HCT116 (cell line): ENCODE results near the gene CDH2. TPM values are rescaled to one million over a fixed set of nuclear protein-coding genes. Genes with fewer than 3 reads are reported as not detected.

ENCODE experiments used
- ATAC-seq: fragments of 200-7000 bp; cut with Tn5 transposase; 2 replicates; pipeline ENCODE4 v1.9.1; 2020; ENCODE audit warnings: mild to moderate bottlenecking, moderate library complexity
- BruUV-seq: library from RNA; stranded (reverse); fragments of 400-500 nt; replicated peaks from 2 replicates; lab custom pipeline; 2021; lab: Mats Ljungman, UMichigan
- CTCF ChIA-PET: fragments of 300-600 bp; sonication (Branson Sonifier 250); formaldehyde crosslinking; loops from one replicate; lab custom pipeline; 2021; ENCODE audit warnings: antibody characterized with exemption; lab: Charles Lee
- POLR2A ChIA-PET: fragments of 300-600, 350-600 bp; sonication (Branson Sonifier 250); formaldehyde crosslinking; loops from one replicate; lab custom pipeline; 2021; ENCODE audit warnings: antibody characterized with exemption; lab: Charles Lee
- RAD21 ChIA-PET, 2 experiments: fragments of 300-600 bp; sonication (Branson Sonifier 250); formaldehyde crosslinking; loops; one replicate each; lab custom pipeline; 2023; ENCODE audit warnings: low total read pairs in 2 of 2; ENCODE audit not compliant: uncharacterized antibody in 2 of 2, unreplicated experiment in 2 of 2, low non-redundant PET in 1 of 2; lab: Charles Lee
- DNase-seq: peaks from one replicate; pipeline ENCODE4 v3.0.0-alpha.2; 2010; ENCODE audit warnings: low read depth, low spot score
- H2AFZ ChIP-seq: fragments of 200-600 bp; shearing (Covaris generic), sonication (generic); 2 replicates; pipeline ENCODE4 v1.6.1; 2017; ENCODE audit warnings: low read depth, mixed run types, mixed read lengths, antibody characterized with exemption, low read length; ENCODE audit not compliant: poor library complexity, severe bottlenecking
- H3K27ac ChIP-seq: 2 replicates; pipeline ENCODE4 v1.5.1; 2012; ENCODE audit warnings: low read depth, low read length
- H3K27me3 ChIP-seq: fragments of 200-600 bp; sonication (generic); 2 replicates; pipeline ENCODE4 v1.6.1; 2016; ENCODE audit warnings: mixed run types, low read length, mixed read lengths; ENCODE audit not compliant: insufficient read depth
- H3K36me3 ChIP-seq, 2 experiments: fragments of 200-500 bp in 1 of 2; fragments of 200-600 bp in 1 of 2; sonication (Bioruptor generic) in 1 of 2; sonication (generic) in 1 of 2; 2 replicates each; pipeline versions ENCODE4 v1.5.1 to v1.6.1; 2014 to 2016; ENCODE audit warnings: low read length in 2 of 2, inconsistent platforms in 1 of 2, mixed read lengths in 1 of 2, mixed run types in 1 of 2; ENCODE audit not compliant: insufficient read depth in 2 of 2, control insufficient read depth in 1 of 2
- H3K4me1 ChIP-seq, 2 experiments: fragments of 200-600 bp in 1 of 2; sonication (generic) in 1 of 2; 2 replicates each; pipeline versions ENCODE4 v1.5.1 to v1.6.1; 2012 to 2017; ENCODE audit warnings: low read length in 2 of 2, inconsistent platforms in 1 of 2, mild to moderate bottlenecking in 1 of 2, mixed read lengths in 1 of 2, mixed run types in 1 of 2, moderate library complexity in 1 of 2; ENCODE audit not compliant: insufficient read depth in 2 of 2, control insufficient read depth in 1 of 2
- H3K4me2 ChIP-seq: fragments of 200-600 bp; sonication (generic); 2 replicates; pipeline ENCODE4 v1.6.1; 2017; ENCODE audit warnings: mixed run types, low read length, mixed read lengths
- H3K4me3 ChIP-seq, 2 experiments: fragments of 200-600 bp in 1 of 2; sonication (generic) in 1 of 2; replicated peaks in 1 of 2; 2 replicates each; pipeline ENCODE4 v1.5.1; 2011 to 2016; ENCODE audit warnings: low read length in 2 of 2, control low read depth in 1 of 2, low read depth in 1 of 2, mild to moderate bottlenecking in 1 of 2, mixed read lengths in 1 of 2, mixed run types in 1 of 2
- H3K79me2 ChIP-seq: fragments of 200-600 bp; sonication (generic); 2 replicates; pipeline ENCODE4 v1.6.1; 2017; ENCODE audit warnings: mild to moderate bottlenecking, mixed run types, low read length, moderate library complexity, mixed read lengths; ENCODE audit not compliant: insufficient read depth
- H3K9ac ChIP-seq: fragments of 200-600 bp; sonication (generic); 2 replicates; pipeline ENCODE4 v1.6.1; 2016; ENCODE audit warnings: low read length, mixed read lengths
- H3K9me2 ChIP-seq: fragments of 200-600 bp; sonication (generic), shearing (Covaris generic); 2 replicates; pipeline ENCODE4 v1.6.1; 2017; ENCODE audit warnings: mixed run types, mild to moderate bottlenecking, moderate library complexity; ENCODE audit not compliant: insufficient read depth
- H3K9me3 ChIP-seq, 2 experiments: fragments of 200-500 bp in 1 of 2; fragments of 200-600 bp in 1 of 2; sonication (Bioruptor generic) in 1 of 2; sonication (generic) in 1 of 2; 2 replicates each; pipeline ENCODE4 v1.6.1; 2014 to 2017; ENCODE audit warnings: low read length in 2 of 2, mixed read lengths in 2 of 2, inconsistent platforms in 1 of 2, low read depth in 1 of 2, mild to moderate bottlenecking in 1 of 2, mixed run types in 1 of 2, moderate library complexity in 1 of 2; ENCODE audit not compliant: control insufficient read depth in 1 of 2, insufficient read depth in 1 of 2
- H4K20me1 ChIP-seq: fragments of 200-600 bp; sonication (generic), shearing (Covaris generic); 2 replicates; pipeline ENCODE4 v1.6.1; 2017; ENCODE audit warnings: mixed run types, mild to moderate bottlenecking, moderate library complexity; ENCODE audit not compliant: insufficient read depth
- EZH2phosphoT487 ChIP-seq: fragments of 200-600 bp; IDR thresholded peaks from 2 replicates; pipeline ENCODE4 v1.6.1; 2018; ENCODE audit warnings: antibody characterized with exemption, borderline replicate concordance
- FOSL1 ChIP-seq: IDR thresholded peaks from 2 replicates; pipeline ENCODE4 v1.6.1; 2012; ENCODE audit warnings: low read depth
- JUND ChIP-seq: IDR thresholded peaks from 2 replicates; pipeline ENCODE4 v1.6.1; 2012
- POLR2AphosphoS5 ChIP-seq: IDR thresholded peaks from 2 replicates; pipeline ENCODE4 v1.6.1; 2011; ENCODE audit warnings: mild to moderate bottlenecking, low read depth, low read length, moderate library complexity
- SIN3A ChIP-seq: IDR thresholded peaks from 2 replicates; pipeline ENCODE4 v1.6.1; 2012; ENCODE audit warnings: low read depth
- SRF ChIP-seq: IDR thresholded peaks from 2 replicates; pipeline ENCODE4 v1.6.1; 2012; ENCODE audit warnings: low read depth
- TCF7L2 ChIP-seq: IDR thresholded peaks from 2 replicates; pipeline ENCODE4 v1.7.0; 2011; ENCODE audit warnings: borderline replicate concordance, inconsistent platforms; ENCODE audit not compliant: insufficient read depth, insufficient read length; ENCODE audit errors: extremely low read depth
- YY1 ChIP-seq: IDR thresholded peaks from 2 replicates; pipeline ENCODE4 v1.6.1; 2011; ENCODE audit warnings: low read length, low read depth, moderate library complexity, mild to moderate bottlenecking; ENCODE audit not compliant: insufficient replicate concordance; ENCODE audit errors: extremely low read depth
- ZBTB33 ChIP-seq: IDR thresholded peaks from 2 replicates; pipeline ENCODE4 v1.6.1; 2011; ENCODE audit warnings: mild to moderate bottlenecking, low read length, moderate library complexity; ENCODE audit not compliant: insufficient replicate concordance; ENCODE audit errors: extremely low read depth
- ZFX ChIP-seq: fragments of 450-650 bp; IDR thresholded peaks from 2 replicates; pipeline ENCODE4 v1.6.1; 2017
- intact Hi-C: fragments of 100-400 bp; cut with micrococcal nuclease; formaldehyde crosslinking; loops from 2 replicates; pipeline ENCODE4 v1.10.0; 2022
- total RNA-seq: library from RNA; stranded (reverse); gene quantifications from one replicate; pipeline ENCODE4 v1.2.1, GENCODE V29; 2021; ENCODE audit not compliant: unreplicated experiment
- TF ChIP-seq, protein P1 (sequence below), 3 experiments: fragments of 200-600 bp in 1 of 3; sonication (generic) in 1 of 3; IDR thresholded peaks in 2 of 3; conservative IDR thresholded peaks in 1 of 3; 2 replicates each; pipeline ENCODE4 v1.5.1; 2012 to 2017; ENCODE audit warnings: low read depth in 2 of 3, low read length in 2 of 3, antibody characterized with exemption in 1 of 3, borderline replicate concordance in 1 of 3, control low read depth in 1 of 3, mild to moderate bottlenecking in 1 of 3, mixed read lengths in 1 of 3, mixed run types in 1 of 3, moderate library complexity in 1 of 3; ENCODE audit not compliant: insufficient read depth in 1 of 3
- TF ChIP-seq, protein P2 (sequence below): IDR thresholded peaks from 2 replicates; pipeline ENCODE4 v1.6.1; 2012

CDH2 gene
- total RNA-seq, 1 experiment from 2014 or later, result 0.15 TPM

- H3K27ac ChIP-seq, result no peak overlapping the region
- no peaks in the 10 kb centered on the region for H3K4me1 ChIP-seq
- peaks cover 0 to 7% of the 10 kb centered on the region in 2 experiments; a peak in 1 of 4 replicates for H3K9me3 ChIP-seq
- DNase-seq (no peak), ATAC-seq (no peak)
- no peak overlapping the region for H3K4me3 ChIP-seq
- no peaks in the 10 kb centered on the region for H3K27me3 ChIP-seq
- H4K20me1 ChIP-seq, result no peaks in the 10 kb centered on the region
- RAD21 ChIA-PET, result no interaction called here
- BruUV-seq, result no TSS peak
- no peaks in the 10 kb centered on the region for H3K79me2 ChIP-seq
- intact Hi-C loops, result no loop called here
- H3K9me2 ChIP-seq, result no peaks in the 10 kb centered on the region
- H3K9ac ChIP-seq, result no peak overlapping the region
- H2AFZ ChIP-seq, result no peak overlapping the region
- no peak overlapping the region for H3K4me2 ChIP-seq
- TF ChIP-seq, protein P1, sequence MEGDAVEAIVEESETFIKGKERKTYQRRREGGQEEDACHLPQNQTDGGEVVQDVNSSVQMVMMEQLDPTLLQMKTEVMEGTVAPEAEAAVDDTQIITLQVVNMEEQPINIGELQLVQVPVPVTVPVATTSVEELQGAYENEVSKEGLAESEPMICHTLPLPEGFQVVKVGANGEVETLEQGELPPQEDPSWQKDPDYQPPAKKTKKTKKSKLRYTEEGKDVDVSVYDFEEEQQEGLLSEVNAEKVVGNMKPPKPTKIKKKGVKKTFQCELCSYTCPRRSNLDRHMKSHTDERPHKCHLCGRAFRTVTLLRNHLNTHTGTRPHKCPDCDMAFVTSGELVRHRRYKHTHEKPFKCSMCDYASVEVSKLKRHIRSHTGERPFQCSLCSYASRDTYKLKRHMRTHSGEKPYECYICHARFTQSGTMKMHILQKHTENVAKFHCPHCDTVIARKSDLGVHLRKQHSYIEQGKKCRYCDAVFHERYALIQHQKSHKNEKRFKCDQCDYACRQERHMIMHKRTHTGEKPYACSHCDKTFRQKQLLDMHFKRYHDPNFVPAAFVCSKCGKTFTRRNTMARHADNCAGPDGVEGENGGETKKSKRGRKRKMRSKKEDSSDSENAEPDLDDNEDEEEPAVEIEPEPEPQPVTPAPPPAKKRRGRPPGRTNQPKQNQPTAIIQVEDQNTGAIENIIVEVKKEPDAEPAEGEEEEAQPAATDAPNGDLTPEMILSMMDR (IDR thresholded peaks at IDR 0.05 in 2 of 3, conservative IDR thresholded peaks at IDR 0.05 in 1 of 3; ENCODE audit: borderline replicate concordance in 1 of 3, insufficient read depth in 1 of 3, low read depth in 2 of 3, low read length in 2 of 3), result no peak
- TF ChIP-seq POLR2AphosphoS5 (no peak), FOSL1 (no peak), ZBTB33 (no peak), EZH2phosphoT487 (no peak), ZFX (no peak), YY1 (no peak), JUND (no peak), SIN3A (no peak), SRF (no peak), TCF7L2 (no peak)
- TF ChIP-seq, protein P2, sequence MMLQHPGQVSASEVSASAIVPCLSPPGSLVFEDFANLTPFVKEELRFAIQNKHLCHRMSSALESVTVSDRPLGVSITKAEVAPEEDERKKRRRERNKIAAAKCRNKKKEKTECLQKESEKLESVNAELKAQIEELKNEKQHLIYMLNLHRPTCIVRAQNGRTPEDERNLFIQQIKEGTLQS, result no peak
- no peaks in the 10 kb centered on the region for H3K36me3 ChIP-seq
- CTCF ChIA-PET, result no interaction called here
- POLR2A ChIA-PET, result no interaction called here
Measured at GRCh38 chr18:28193177-28193778, 16.3 kb upstream of the CDH2 start.
